Activated CD4-positive, alpha-beta T cell treated with anti-CD3 and anti-CD28 coated beads for 4 hours (primary cell): ENCODE measurements around the gene ACOT2.

Experiments
- DNase-seq, 2 donors: peaks; one replicate each; pipeline ENCODE4 v3.0.0-alpha.2; 2020

Gene ACOT2

GRCh38 chr14:73616831-73617230 lies 47.8 kb downstream of the ACOT2 start:
- no peak for DNase-seq

- DNase-seq, result no peak
Measured at GRCh38 chr14:73619524-73619923, 50.5 kb downstream of the ACOT2 start.

- no peak for DNase-seq
Measured at GRCh38 chr14:73620268-73620667, 51.3 kb downstream of the ACOT2 start.

- DNase-seq, result no peak
Measured at GRCh38 chr14:73623504-73624054, 54.6 kb downstream of the ACOT2 start.
